Measurements from ENCODE around the gene NSMF.

Gene NSMF

GRCh38 chr9:137465000-137465719 lies 6.0 kb upstream of the NSMF start:
- Histone ChIP-seq H3K79me2 (ENCODE audit: insufficient read depth, low read depth) (no peaks in the 10 kb centered on the region), H3K4me2 (no peak overlapping the region), H4K20me1 (ENCODE audit: insufficient read depth) (no peaks in the 10 kb centered on the region), H3K4me3 (IDR thresholded peaks at IDR 0.05; ENCODE audit: insufficient read depth, low read depth, low read length) (no peak overlapping the region), H3K27me3 (ENCODE audit: insufficient read depth, low read depth) (no peaks in the 10 kb centered on the region; the same call in 1 of the 2 replicates), H3K27ac (no peak overlapping the region), H3K9ac (no peak overlapping the region), H3K4me1 (ENCODE audit: low read depth, poor library complexity, severe bottlenecking) (peaks cover 4% of the 10 kb centered on the region), H3K36me3 (ENCODE audit: insufficient read depth) (no peaks in the 10 kb centered on the region), H2AFZ (ENCODE audit: low read depth) (no peak overlapping the region)
- no peak for TF ChIP-seq CTCF (conservative IDR thresholded peaks at IDR 0.05; ENCODE audit: low read depth, low read length)

- no peaks in the 10 kb centered on the region for H3K79me2 ChIP-seq (ENCODE audit: insufficient read depth, low read depth)
- no peaks in the 10 kb centered on the region for H4K20me1 ChIP-seq (ENCODE audit: insufficient read depth)
- H3K27ac ChIP-seq, result no peak overlapping the region
- no peaks in the 10 kb centered on the region for H3K27me3 ChIP-seq (ENCODE audit: insufficient read depth, low read depth)
- H3K9ac ChIP-seq, result no peak overlapping the region
- H3K4me1 ChIP-seq (ENCODE audit: low read depth, poor library complexity, severe bottlenecking), result peaks cover 9% of the 10 kb centered on the region
- H3K4me3 ChIP-seq (IDR thresholded peaks at IDR 0.05; ENCODE audit: insufficient read depth, low read depth, low read length), result no peak overlapping the region
- H3K36me3 ChIP-seq (ENCODE audit: insufficient read depth), result no peaks in the 10 kb centered on the region
- no peak for TF ChIP-seq CTCF (conservative IDR thresholded peaks at IDR 0.05; ENCODE audit: low read depth, low read length)
- no peak overlapping the region for H3K4me2 ChIP-seq
- no peak overlapping the region for H2AFZ ChIP-seq (ENCODE audit: low read depth)
Measured at GRCh38 chr9:137464291-137464999, 5.3 kb upstream of the NSMF start.

DNA sequence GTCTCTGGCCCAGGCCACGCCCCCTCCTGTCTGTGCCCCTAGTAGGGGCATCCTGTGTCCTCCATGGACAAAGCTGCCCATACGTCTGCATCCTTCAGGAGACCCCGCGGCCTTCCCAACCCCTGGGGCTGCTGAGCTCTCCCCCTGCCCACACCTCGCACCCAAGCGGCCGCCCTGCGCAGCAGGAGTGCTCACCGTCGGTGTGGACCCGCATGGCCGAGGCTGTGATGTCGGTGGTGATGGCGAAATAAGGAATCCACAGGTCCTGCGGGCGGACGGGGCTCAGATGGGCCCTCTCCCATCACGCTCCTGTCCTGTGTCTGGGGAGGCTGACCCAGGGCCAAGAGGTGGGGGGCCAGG lies 4.8 kb upstream of the NSMF start:
- no peak overlapping the region for H3K4me3 ChIP-seq (IDR thresholded peaks at IDR 0.05; ENCODE audit: insufficient read depth, low read depth, low read length)
- H3K4me1 ChIP-seq (ENCODE audit: low read depth, poor library complexity, severe bottlenecking), result peaks cover 11% of the 10 kb centered on the region
- H2AFZ ChIP-seq (ENCODE audit: low read depth), result no peak overlapping the region
- no peaks in the 10 kb centered on the region for H3K79me2 ChIP-seq (ENCODE audit: insufficient read depth, low read depth)
- TF ChIP-seq CTCF (conservative IDR thresholded peaks at IDR 0.05; ENCODE audit: low read depth, low read length), result no peak
- H3K9ac ChIP-seq, result no peak overlapping the region
- no peak overlapping the region for H3K4me2 ChIP-seq
- no peaks in the 10 kb centered on the region for H3K27me3 ChIP-seq (ENCODE audit: insufficient read depth, low read depth)
- H3K36me3 ChIP-seq (ENCODE audit: insufficient read depth), result no peaks in the 10 kb centered on the region
- H3K27ac ChIP-seq, result no peak overlapping the region
- H4K20me1 ChIP-seq (ENCODE audit: insufficient read depth), result no peaks in the 10 kb centered on the region

GRCh38 chr9:137462986-137463930 lies 4.1 kb upstream of the NSMF start:
- Histone ChIP-seq H3K27me3 (ENCODE audit: insufficient read depth, low read depth) (no peaks in the 10 kb centered on the region), H3K4me2 (no peak overlapping the region), H2AFZ (ENCODE audit: low read depth) (no peak overlapping the region), H4K20me1 (ENCODE audit: insufficient read depth) (no peaks in the 10 kb centered on the region), H3K4me1 (ENCODE audit: low read depth, poor library complexity, severe bottlenecking) (peaks cover 11% of the 10 kb centered on the region), H3K4me3 (IDR thresholded peaks at IDR 0.05; ENCODE audit: insufficient read depth, low read depth, low read length) (no peak overlapping the region), H3K79me2 (ENCODE audit: insufficient read depth, low read depth) (no peaks in the 10 kb centered on the region), H3K36me3 (ENCODE audit: insufficient read depth) (no peaks in the 10 kb centered on the region), H3K9ac (no peak overlapping the region), H3K27ac (no peak overlapping the region)
- TF ChIP-seq CTCF (conservative IDR thresholded peaks at IDR 0.05; ENCODE audit: low read depth, low read length), result no peak

All from KMS-11 (cell line).